HEK293 (cell line): ENCODE results near the gene LRFN4.

ENCODE experiments used
- GFI1B ChIP-seq: fragments of 450-650 bp; formaldehyde crosslinking; IDR thresholded peaks from 2 replicates; pipeline ENCODE4 v1.5.1; 2016; ENCODE audit warnings: missing biosample characterization, missing genetic modification characterization
- SP2 ChIP-seq: fragments of 450-650 bp; formaldehyde crosslinking; IDR thresholded peaks from 2 replicates; pipeline ENCODE4 v1.5.1; 2016; ENCODE audit warnings: missing biosample characterization, missing genetic modification characterization
- YY1 ChIP-seq: fragments of 450-650 bp; formaldehyde crosslinking; IDR thresholded peaks from 2 replicates; pipeline ENCODE4 v1.5.1; 2018; ENCODE audit warnings: missing biosample characterization, missing genetic modification characterization
- ZEB2 ChIP-seq: fragments of 450-650 bp; formaldehyde crosslinking; IDR thresholded peaks from 2 replicates; pipeline ENCODE4 v1.5.1; 2016; ENCODE audit warnings: missing biosample characterization, missing genetic modification characterization
- ZNF114 ChIP-seq: fragments of 450-650 bp; formaldehyde crosslinking; IDR thresholded peaks from 2 replicates; pipeline ENCODE4 v1.5.0; 2017; ENCODE audit warnings: missing biosample characterization, missing genetic modification characterization
- ZNF175 ChIP-seq: fragments of 450-650 bp; formaldehyde crosslinking; IDR thresholded peaks from 2 replicates; pipeline ENCODE4 v1.5.1; 2016; ENCODE audit warnings: missing biosample characterization, missing genetic modification characterization
- ZNF221 ChIP-seq: fragments of 450-650 bp; formaldehyde crosslinking; IDR thresholded peaks from 2 replicates; pipeline ENCODE4 v1.5.1; 2017; ENCODE audit warnings: missing biosample characterization, missing genetic modification characterization, borderline replicate concordance
- ZNF274 ChIP-seq, 2 experiments: fragments of 200-500 bp in 1 of 2; fragments of 450-650 bp in 1 of 2; sonication (Bioruptor generic) in 1 of 2; formaldehyde crosslinking in 1 of 2; IDR thresholded peaks; 2 replicates each; pipeline versions ENCODE4 v1.5.1 to v1.6.1; 2014 to 2016; ENCODE audit warnings: borderline replicate concordance in 1 of 2, inconsistent platforms in 1 of 2, low read length in 1 of 2, missing biosample characterization in 1 of 2, missing genetic modification characterization in 1 of 2
- ZNF324 ChIP-seq: fragments of 450-650 bp; formaldehyde crosslinking; IDR thresholded peaks from 2 replicates; pipeline ENCODE4 v1.5.1; 2016; ENCODE audit warnings: missing biosample characterization, missing genetic modification characterization
- ZNF354C ChIP-seq: fragments of 450-650 bp; formaldehyde crosslinking; IDR thresholded peaks from 2 replicates; pipeline ENCODE4 v1.5.1; 2016; ENCODE audit warnings: missing biosample characterization, missing genetic modification characterization, low read depth, borderline replicate concordance
- ZNF433 ChIP-seq: fragments of 450-650 bp; formaldehyde crosslinking; IDR thresholded peaks from 2 replicates; pipeline ENCODE4 v1.5.1; 2016; ENCODE audit warnings: missing biosample characterization, missing genetic modification characterization, low read depth
- TF ChIP-seq, protein P1 (sequence below): fragments of 450-650 bp; formaldehyde crosslinking; IDR thresholded peaks from 2 replicates; pipeline ENCODE4 v1.5.1; 2016; ENCODE audit warnings: missing biosample characterization, missing genetic modification characterization
- TF ChIP-seq, protein P2 (sequence below): fragments of 450-650 bp; formaldehyde crosslinking; IDR thresholded peaks from 2 replicates; pipeline ENCODE4 v1.5.1; 2016; ENCODE audit warnings: missing biosample characterization, missing genetic modification characterization
- TF ChIP-seq, protein P3 (sequence below): fragments of 450-650 bp; formaldehyde crosslinking; IDR thresholded peaks from 2 replicates; pipeline ENCODE4 v1.5.1; 2016; ENCODE audit warnings: missing biosample characterization, missing genetic modification characterization

DNA sequence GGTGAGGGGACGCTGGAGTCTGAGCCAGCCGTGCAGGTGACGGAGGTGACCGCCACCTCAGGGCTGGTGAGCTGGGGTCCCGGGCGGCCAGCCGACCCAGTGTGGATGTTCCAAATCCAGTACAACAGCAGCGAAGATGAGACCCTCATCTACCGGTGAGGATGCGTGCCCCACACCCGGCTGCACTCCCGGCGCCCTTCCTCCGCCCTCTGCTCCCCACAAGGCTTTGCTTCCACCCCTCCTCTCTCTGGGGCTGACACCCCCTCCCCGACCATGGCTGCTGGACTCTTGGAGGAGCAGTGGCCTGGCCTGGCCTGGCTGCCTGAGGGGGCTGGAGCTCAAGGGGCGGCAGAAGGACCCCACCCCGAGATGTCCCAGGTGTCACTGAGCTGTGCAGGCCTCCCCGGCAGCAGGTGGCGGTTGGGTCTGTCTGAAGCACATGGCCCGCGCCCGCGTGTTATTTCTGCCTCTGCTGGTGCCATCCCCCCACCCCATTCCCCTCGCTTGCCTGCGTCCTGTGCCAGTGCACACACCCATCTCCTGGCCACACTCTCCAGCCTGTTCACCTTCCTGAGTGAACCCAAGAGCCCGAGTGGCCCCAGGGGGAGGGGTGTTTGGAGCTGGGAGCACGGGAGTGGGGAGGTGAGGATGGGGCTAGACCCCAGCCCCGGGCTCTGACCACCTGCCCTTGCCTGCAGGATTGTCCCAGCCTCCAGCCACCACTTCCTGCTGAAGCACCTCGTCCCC lies 2.2 kb downstream of the LRFN4 start:
- TF ChIP-seq, protein P1, sequence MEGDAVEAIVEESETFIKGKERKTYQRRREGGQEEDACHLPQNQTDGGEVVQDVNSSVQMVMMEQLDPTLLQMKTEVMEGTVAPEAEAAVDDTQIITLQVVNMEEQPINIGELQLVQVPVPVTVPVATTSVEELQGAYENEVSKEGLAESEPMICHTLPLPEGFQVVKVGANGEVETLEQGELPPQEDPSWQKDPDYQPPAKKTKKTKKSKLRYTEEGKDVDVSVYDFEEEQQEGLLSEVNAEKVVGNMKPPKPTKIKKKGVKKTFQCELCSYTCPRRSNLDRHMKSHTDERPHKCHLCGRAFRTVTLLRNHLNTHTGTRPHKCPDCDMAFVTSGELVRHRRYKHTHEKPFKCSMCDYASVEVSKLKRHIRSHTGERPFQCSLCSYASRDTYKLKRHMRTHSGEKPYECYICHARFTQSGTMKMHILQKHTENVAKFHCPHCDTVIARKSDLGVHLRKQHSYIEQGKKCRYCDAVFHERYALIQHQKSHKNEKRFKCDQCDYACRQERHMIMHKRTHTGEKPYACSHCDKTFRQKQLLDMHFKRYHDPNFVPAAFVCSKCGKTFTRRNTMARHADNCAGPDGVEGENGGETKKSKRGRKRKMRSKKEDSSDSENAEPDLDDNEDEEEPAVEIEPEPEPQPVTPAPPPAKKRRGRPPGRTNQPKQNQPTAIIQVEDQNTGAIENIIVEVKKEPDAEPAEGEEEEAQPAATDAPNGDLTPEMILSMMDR: no peak
- TF ChIP-seq ZNF274 (IDR thresholded peaks at IDR 0.05; ENCODE audit: low read length): no peak
- no peak for TF ChIP-seq ZNF274 (tag by site-specific recombination; IDR thresholded peaks at IDR 0.05; ENCODE audit: borderline replicate concordance)
- TF ChIP-seq, protein P2, sequence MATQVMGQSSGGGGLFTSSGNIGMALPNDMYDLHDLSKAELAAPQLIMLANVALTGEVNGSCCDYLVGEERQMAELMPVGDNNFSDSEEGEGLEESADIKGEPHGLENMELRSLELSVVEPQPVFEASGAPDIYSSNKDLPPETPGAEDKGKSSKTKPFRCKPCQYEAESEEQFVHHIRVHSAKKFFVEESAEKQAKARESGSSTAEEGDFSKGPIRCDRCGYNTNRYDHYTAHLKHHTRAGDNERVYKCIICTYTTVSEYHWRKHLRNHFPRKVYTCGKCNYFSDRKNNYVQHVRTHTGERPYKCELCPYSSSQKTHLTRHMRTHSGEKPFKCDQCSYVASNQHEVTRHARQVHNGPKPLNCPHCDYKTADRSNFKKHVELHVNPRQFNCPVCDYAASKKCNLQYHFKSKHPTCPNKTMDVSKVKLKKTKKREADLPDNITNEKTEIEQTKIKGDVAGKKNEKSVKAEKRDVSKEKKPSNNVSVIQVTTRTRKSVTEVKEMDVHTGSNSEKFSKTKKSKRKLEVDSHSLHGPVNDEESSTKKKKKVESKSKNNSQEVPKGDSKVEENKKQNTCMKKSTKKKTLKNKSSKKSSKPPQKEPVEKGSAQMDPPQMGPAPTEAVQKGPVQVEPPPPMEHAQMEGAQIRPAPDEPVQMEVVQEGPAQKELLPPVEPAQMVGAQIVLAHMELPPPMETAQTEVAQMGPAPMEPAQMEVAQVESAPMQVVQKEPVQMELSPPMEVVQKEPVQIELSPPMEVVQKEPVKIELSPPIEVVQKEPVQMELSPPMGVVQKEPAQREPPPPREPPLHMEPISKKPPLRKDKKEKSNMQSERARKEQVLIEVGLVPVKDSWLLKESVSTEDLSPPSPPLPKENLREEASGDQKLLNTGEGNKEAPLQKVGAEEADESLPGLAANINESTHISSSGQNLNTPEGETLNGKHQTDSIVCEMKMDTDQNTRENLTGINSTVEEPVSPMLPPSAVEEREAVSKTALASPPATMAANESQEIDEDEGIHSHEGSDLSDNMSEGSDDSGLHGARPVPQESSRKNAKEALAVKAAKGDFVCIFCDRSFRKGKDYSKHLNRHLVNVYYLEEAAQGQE (tag by site-specific recombination): no peak
- TF ChIP-seq ZNF324: no peak
- no peak for TF ChIP-seq ZNF433
- no peak for TF ChIP-seq ZEB2 (tag by site-specific recombination)
- no peak for TF ChIP-seq GFI1B (tag by site-specific recombination)
- no peak for TF ChIP-seq SP2 (tag by site-specific recombination)
- TF ChIP-seq YY1 (tag by site-specific recombination): no peak
- no peak for TF ChIP-seq ZNF114 (tag by site-specific recombination)
- no peak for TF ChIP-seq ZNF354C (tag by site-specific recombination)
- TF ChIP-seq, protein P3, sequence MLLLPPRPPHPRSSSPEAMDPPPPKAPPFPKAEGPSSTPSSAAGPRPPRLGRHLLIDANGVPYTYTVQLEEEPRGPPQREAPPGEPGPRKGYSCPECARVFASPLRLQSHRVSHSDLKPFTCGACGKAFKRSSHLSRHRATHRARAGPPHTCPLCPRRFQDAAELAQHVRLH: no peak
- no peak for TF ChIP-seq ZNF175 (tag by site-specific recombination)
- TF ChIP-seq ZNF221: no peak
